Hippocampal formation (tissue), 2 donors: ENCODE measurements around the gene SALL4.

ENCODE experiments used
- DNase-seq, 2 donors: peaks; one replicate each; lab custom pipeline; 2025; lab: John Stamatoyannopoulos, UW

The SALL4 gene

GRCh38 chr20:51735728-51736600 is 66.4 kb downstream of the SALL4 start:
- no peak for DNase-seq

GRCh38 chr20:51734876-51735720 is 67.2 kb downstream of the SALL4 start:
- DNase-seq = no peak

- no peak for DNase-seq
Observed at GRCh38 chr20:51733070-51733469, 69.3 kb downstream of the SALL4 start.
